Stomach (tissue), 9 donors: ENCODE results near the gene EGFR. TPM values are rescaled to one million over a fixed set of nuclear protein-coding genes. Genes with fewer than 3 reads are reported as not detected.
A peak's percentile ranks its signal among the peaks of the same experiment; 100 is the strongest.

Experiments used
- DNase-seq, 2 donors: peaks; one replicate each; pipeline versions ENCODE4 v3.0.0 to v3.0.0-alpha.2; 2013 to 2019
- H3K27ac ChIP-seq, 5 donors: fragments of 200-600 bp in 4 of 5; sonication (generic) in 4 of 5; one replicate each; pipeline ENCODE4 v1.5.1; 2013 to 2019; ENCODE audit warnings: mild to moderate bottlenecking in 1 of 5, moderate library complexity in 1 of 5
- H3K27me3 ChIP-seq, 3 donors: fragments of 200-600 bp; sonication (generic); one replicate each; pipeline ENCODE4 v1.5.1; 2017 to 2019; ENCODE audit warnings: mixed run types in 1 of 3
- H3K36me3 ChIP-seq, 4 donors: fragments of 200-600 bp; sonication (generic); 1 replicate in 3 of 4; 2 replicates in 1 of 4; pipeline ENCODE4 v1.5.1; 2016 to 2019
- H3K4me1 ChIP-seq, 4 donors: fragments of 200-600 bp; sonication (generic); one replicate each; pipeline ENCODE4 v1.5.1; 2016 to 2019
- H3K4me3 ChIP-seq, 4 donors: fragments of 200-600 bp; sonication (generic) in 3 of 4; one replicate each; pipeline ENCODE4 v1.5.1; 2016 to 2019; ENCODE audit warnings: mild to moderate bottlenecking in 1 of 4
- H3K9me3 ChIP-seq, 4 donors: fragments of 200-600 bp; sonication (generic); one replicate each; pipeline ENCODE4 v1.5.1; 2016 to 2019
- CTCF ChIP-seq, 7 experiments: fragments of 450-650 bp in 4 of 7; fragments of 200-600 bp in 3 of 7; sonication (generic) in 3 of 7; IDR thresholded peaks; one replicate each; pipeline ENCODE4 v1.5.1; 2016 to 2019; ENCODE audit warnings: antibody characterized with exemption in 7 of 7, control low read depth in 2 of 7, mild to moderate bottlenecking in 1 of 7
- EP300 ChIP-seq: sonication (generic); formaldehyde crosslinking; IDR thresholded peaks from one replicate; pipeline ENCODE4 v1.6.1; 2017; ENCODE audit warnings: antibody characterized with exemption
- POLR2A ChIP-seq, 4 donors: fragments of 450-650 bp; IDR thresholded peaks; one replicate each; pipeline ENCODE4 v1.6.1; 2016; ENCODE audit warnings: antibody characterized with exemption in 4 of 4, control low read depth in 2 of 4, mild to moderate bottlenecking in 1 of 4, moderate library complexity in 1 of 4
- POLR2AphosphoS5 ChIP-seq, 3 donors: sonication (generic); formaldehyde crosslinking; IDR thresholded peaks; one replicate each; pipeline ENCODE4 v1.6.1; 2016; ENCODE audit warnings: antibody characterized with exemption in 3 of 3
- WGBS, 5 donors: extraction: QIAGEN DNeasy Blood & Tissue Kit in 3 of 5; methylation state at CpG; one replicate each; pipeline versions ENCODE4 v1.1.5 to v1.1.7; 2013 to 2018; 5-methylcytosine and 5-hydroxymethylcytosine counted together
- intact Hi-C: fragments of 100-400 bp; cut with DNase I; formaldehyde crosslinking; loops from one replicate; pipeline ENCODE4 v1.15.1; 2023; ENCODE audit warnings: low total_unique reads
- polyA plus RNA-seq, 3 donors: library from polyadenylated mRNA; stranded (reverse); fragments of 200-250 nt; gene quantifications; one replicate each; pipeline ENCODE4 v1.2.3, GENCODE V29; 2013
- total RNA-seq, 5 donors: library from RNA; depleted of rRNA; stranded (reverse); fragments of >200 nt; gene quantifications; one replicate each; pipeline versions ENCODE4 v1.1.0 to v1.2.3, GENCODE V29; 2014 to 2016
- donor health status: healthy with polysubstance abuse.
- donor health status: Bipolar disorder and iron deficiency.
- donor health status: healthy.

EGFR gene
- total and polyA plus RNA-seq, 8 donors, result 3.4 to 43.4 (median 32.6) TPM

- no peaks in the 10 kb centered on the region for H3K9me3 ChIP-seq
- peak overlapping the region in 4 of 5 donors; percentile 84 to 88 (median 86) for H3K27ac ChIP-seq
- 53 to 86% (median 78%) methylated on average over 4 of the region's 4 CpGs for WGBS, 5 donors
- H3K4me3 ChIP-seq, result no peak overlapping the region
- intact Hi-C loops, result no loop called here
- no peaks in the 10 kb centered on the region for H3K27me3 ChIP-seq
- H3K36me3 ChIP-seq, result peaks cover 0 to 3% (median 0%) of the 10 kb centered on the region in 4 donors
- no peak for DNase-seq
- TF ChIP-seq POLR2A (IDR thresholded peaks at IDR 0.05) (no peak), CTCF (IDR thresholded peaks at IDR 0.05) (no peak), POLR2AphosphoS5 (IDR thresholded peaks at IDR 0.05) (no peak), EP300 (no peak)
- peaks cover 25 to 63% (median 41%) of the 10 kb centered on the region in 4 donors for H3K4me1 ChIP-seq
Observed at GRCh38 chr7:55072251-55072650, 53.4 kb downstream of the EGFR start.

- intact Hi-C loops, result no loop called here
- Histone ChIP-seq H3K4me3 (no peak overlapping the region), H3K9me3 (no peaks in the 10 kb centered on the region), H3K27me3 (no peaks in the 10 kb centered on the region), H3K27ac (peak overlapping the region; percentile 77 to 88 (median 85)), H3K36me3 (peaks cover 0 to 3% (median 0%) of the 10 kb centered on the region in 4 donors), H3K4me1 (peaks cover 31 to 72% (median 46%) of the 10 kb centered on the region in 4 donors)
- no peak for TF ChIP-seq POLR2AphosphoS5 (IDR thresholded peaks at IDR 0.05)
- 42 to 52% (median 43%) methylated on average over 4 of the region's 4 CpGs for WGBS, 5 donors
- DNase-seq, result peak in 1 of 2 donors; percentile 34
Observed at GRCh38 chr7:55073051-55073511, 54.3 kb downstream of the EGFR start.

- no peaks in the 10 kb centered on the region for H3K27me3 ChIP-seq
- DNase-seq, result peak; percentile 77 to 93
- peak overlapping the region; percentile 77 to 88 (median 85) for H3K27ac ChIP-seq
- WGBS, 5 donors, result 11 to 26% (median 16%) methylated on average over 13 of the region's 13 CpGs
- no peaks in the 10 kb centered on the region for H3K9me3 ChIP-seq
- TF ChIP-seq EP300, result no peak
- TF ChIP-seq POLR2AphosphoS5 (IDR thresholded peaks at IDR 0.05), result peak; percentile 39 to 80 (median 74)
- H3K36me3 ChIP-seq, result no peaks in the 10 kb centered on the region
- H3K4me3 ChIP-seq, result peak overlapping the region in 3 of 4 donors; percentile 14 to 26 (median 22)
- peaks cover 40 to 81% (median 56%) of the 10 kb centered on the region in 4 donors for H3K4me1 ChIP-seq
- intact Hi-C loops, result no loop called here
Observed at GRCh38 chr7:55073976-55074528, 55.2 kb downstream of the EGFR start.

- H3K4me3 ChIP-seq, result no peak overlapping the region
- peak; percentile 53 for TF ChIP-seq EP300
- no peak for TF ChIP-seq CTCF (IDR thresholded peaks at IDR 0.05)
- TF ChIP-seq POLR2AphosphoS5 (IDR thresholded peaks at IDR 0.05), result peak; percentile 34 to 66 (median 60)
- H3K27me3 ChIP-seq, result no peaks in the 10 kb centered on the region
- H3K9me3 ChIP-seq, result no peaks in the 10 kb centered on the region
- no peaks in the 10 kb centered on the region for H3K36me3 ChIP-seq
- peak overlapping the region; percentile 84 to 88 (median 87) for H3K27ac ChIP-seq
- 67 to 76% (median 73%) methylated on average over 5 of the region's 5 CpGs for WGBS, 5 donors
- peaks cover 50 to 96% (median 68%) of the 10 kb centered on the region in 4 donors for H3K4me1 ChIP-seq
- intact Hi-C loops, result no loop called here
- DNase-seq, result peak; percentile 41 to 42
Observed at GRCh38 chr7:55075464-55076021, 56.7 kb downstream of the EGFR start.

GRCh38 chr7:55077561-55078410 lies 59.0 kb downstream of the EGFR start:
- H3K27ac ChIP-seq, result peak overlapping the region; percentile 84 to 88 (median 86)
- DNase-seq, result peak; percentile 88 to 94
- H3K9me3 ChIP-seq, result no peaks in the 10 kb centered on the region
- H3K4me3 ChIP-seq, result peak overlapping the region in 3 of 4 donors; percentile 9 to 26 (median 25)
- no peaks in the 10 kb centered on the region for H3K27me3 ChIP-seq
- intact Hi-C loops, result no loop called here
- peaks cover 51 to 100% (median 76%) of the 10 kb centered on the region in 4 donors for H3K4me1 ChIP-seq
- 29 to 49% (median 36%) methylated on average over 33 to 34 of the region's 34 CpGs for WGBS, 5 donors
- H3K36me3 ChIP-seq, result no peaks in the 10 kb centered on the region
- no peak for TF ChIP-seq CTCF (IDR thresholded peaks at IDR 0.05)
- peak in 2 of 3 donors; percentile 74 to 83 for TF ChIP-seq POLR2AphosphoS5 (IDR thresholded peaks at IDR 0.05)
